ENCODE measurements around the gene ZNF487. TPM values are rescaled to one million over a fixed set of nuclear protein-coding genes. Genes with fewer than 3 reads are reported as not detected.
A peak's percentile ranks its signal among the peaks of the same experiment; 100 is the strongest.

ZNF487 gene
- total and polyA plus RNA-seq, 2 of the 13 experiments (the other 11 are each of a cell fraction or from before 2014, with no cell fraction given) = 7.4 to 8.8 TPM

DNA sequence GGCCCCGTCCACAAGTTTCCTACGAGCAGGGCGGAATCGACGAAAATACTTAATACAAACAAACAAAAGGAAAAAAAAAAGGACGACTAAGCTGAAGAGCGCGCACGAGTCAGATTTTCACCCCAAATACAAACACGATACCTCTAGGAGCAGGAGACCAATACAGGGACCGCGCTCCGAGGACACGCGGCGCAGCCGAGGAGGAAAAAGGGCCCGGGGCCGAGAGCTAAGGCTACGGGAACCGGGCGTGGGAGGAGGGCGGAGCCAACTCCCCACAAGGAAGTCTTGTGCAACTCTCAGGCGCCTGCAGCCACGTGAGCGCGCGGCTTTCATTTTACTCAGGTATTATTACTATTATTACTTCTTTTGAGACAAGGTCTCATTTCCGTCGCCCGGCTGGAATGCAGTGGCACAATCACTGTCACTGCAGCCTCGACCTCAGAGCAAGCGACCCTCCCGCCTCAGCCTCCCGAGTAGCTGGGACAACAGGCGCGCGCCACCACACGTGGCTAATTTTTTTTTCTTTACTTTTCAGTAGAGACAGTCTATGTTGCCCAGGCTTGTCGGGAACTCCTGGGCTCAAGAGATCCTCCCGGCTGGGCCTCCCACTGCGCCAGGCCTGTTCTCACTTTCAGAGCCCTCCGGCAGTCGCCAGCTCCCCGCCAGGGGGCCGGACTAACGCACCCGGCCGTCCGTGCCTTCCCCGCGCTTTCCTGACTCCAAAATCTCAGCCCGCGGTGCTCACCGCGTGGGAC is 29.2 kb upstream of the ZNF487 start (continued):
- TF ChIP-seq ATRX (CRISPR knock-in tag; IDR thresholded peaks at IDR 0.05; ENCODE audit: borderline replicate concordance) (no peak), MAF1 (CRISPR knock-in tag; IDR thresholded peaks at IDR 0.05; ENCODE audit: borderline replicate concordance) (no peak), ZNF816 (CRISPR knock-in tag; IDR thresholded peaks at IDR 0.05; ENCODE audit: borderline replicate concordance) (no peak; the same call in 1 of the 2 replicates), HIVEP1 (CRISPR knock-in tag; IDR thresholded peaks at IDR 0.05) (no peak), ZNF510 (CRISPR knock-in tag; IDR thresholded peaks at IDR 0.05; ENCODE audit: low read depth) (no peak), ZNF713 (CRISPR knock-in tag; IDR thresholded peaks at IDR 0.05) (no peak), GABPB1 (CRISPR knock-in tag; IDR thresholded peaks at IDR 0.05) (peak; percentile 65), SOX6 (IDR thresholded peaks at IDR 0.05) (no peak), SOX6 (CRISPR knock-in tag; IDR thresholded peaks at IDR 0.05) (peak; percentile 58), ATAD3A (CRISPR knock-in tag; IDR thresholded peaks at IDR 0.05) (no peak), SETDB1 (CRISPR knock-in tag; IDR thresholded peaks at IDR 0.05; ENCODE audit: borderline replicate concordance) (no peak), FOXA3 (CRISPR knock-in tag; IDR thresholded peaks at IDR 0.05) (no peak; the same call in 1 of the 2 replicates)
- TF ChIP-seq, protein P1, sequence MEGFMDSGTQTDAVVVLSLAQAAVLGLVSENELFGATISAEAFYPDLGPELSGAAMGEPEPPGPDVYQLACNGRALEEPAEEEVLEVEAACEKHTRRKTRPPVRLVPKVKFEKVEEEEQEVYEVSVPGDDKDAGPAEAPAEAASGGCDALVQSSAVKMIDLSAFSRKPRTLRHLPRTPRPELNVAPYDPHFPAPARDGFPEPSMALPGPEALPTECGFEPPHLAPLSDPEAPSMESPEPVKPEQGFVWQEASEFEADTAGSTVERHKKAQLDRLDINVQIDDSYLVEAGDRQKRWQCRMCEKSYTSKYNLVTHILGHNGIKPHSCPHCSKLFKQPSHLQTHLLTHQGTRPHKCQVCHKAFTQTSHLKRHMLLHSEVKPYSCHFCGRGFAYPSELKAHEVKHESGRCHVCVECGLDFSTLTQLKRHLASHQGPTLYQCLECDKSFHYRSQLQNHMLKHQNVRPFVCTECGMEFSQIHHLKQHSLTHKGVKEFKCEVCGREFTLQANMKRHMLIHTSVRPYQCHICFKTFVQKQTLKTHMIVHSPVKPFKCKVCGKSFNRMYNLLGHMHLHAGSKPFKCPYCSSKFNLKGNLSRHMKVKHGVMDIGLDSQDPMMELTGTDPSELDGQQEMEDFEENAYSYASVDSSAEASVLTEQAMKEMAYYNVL (CRISPR knock-in tag; IDR thresholded peaks at IDR 0.05; ENCODE audit: borderline replicate concordance) = no peak
- TF ChIP-seq, protein P2, sequence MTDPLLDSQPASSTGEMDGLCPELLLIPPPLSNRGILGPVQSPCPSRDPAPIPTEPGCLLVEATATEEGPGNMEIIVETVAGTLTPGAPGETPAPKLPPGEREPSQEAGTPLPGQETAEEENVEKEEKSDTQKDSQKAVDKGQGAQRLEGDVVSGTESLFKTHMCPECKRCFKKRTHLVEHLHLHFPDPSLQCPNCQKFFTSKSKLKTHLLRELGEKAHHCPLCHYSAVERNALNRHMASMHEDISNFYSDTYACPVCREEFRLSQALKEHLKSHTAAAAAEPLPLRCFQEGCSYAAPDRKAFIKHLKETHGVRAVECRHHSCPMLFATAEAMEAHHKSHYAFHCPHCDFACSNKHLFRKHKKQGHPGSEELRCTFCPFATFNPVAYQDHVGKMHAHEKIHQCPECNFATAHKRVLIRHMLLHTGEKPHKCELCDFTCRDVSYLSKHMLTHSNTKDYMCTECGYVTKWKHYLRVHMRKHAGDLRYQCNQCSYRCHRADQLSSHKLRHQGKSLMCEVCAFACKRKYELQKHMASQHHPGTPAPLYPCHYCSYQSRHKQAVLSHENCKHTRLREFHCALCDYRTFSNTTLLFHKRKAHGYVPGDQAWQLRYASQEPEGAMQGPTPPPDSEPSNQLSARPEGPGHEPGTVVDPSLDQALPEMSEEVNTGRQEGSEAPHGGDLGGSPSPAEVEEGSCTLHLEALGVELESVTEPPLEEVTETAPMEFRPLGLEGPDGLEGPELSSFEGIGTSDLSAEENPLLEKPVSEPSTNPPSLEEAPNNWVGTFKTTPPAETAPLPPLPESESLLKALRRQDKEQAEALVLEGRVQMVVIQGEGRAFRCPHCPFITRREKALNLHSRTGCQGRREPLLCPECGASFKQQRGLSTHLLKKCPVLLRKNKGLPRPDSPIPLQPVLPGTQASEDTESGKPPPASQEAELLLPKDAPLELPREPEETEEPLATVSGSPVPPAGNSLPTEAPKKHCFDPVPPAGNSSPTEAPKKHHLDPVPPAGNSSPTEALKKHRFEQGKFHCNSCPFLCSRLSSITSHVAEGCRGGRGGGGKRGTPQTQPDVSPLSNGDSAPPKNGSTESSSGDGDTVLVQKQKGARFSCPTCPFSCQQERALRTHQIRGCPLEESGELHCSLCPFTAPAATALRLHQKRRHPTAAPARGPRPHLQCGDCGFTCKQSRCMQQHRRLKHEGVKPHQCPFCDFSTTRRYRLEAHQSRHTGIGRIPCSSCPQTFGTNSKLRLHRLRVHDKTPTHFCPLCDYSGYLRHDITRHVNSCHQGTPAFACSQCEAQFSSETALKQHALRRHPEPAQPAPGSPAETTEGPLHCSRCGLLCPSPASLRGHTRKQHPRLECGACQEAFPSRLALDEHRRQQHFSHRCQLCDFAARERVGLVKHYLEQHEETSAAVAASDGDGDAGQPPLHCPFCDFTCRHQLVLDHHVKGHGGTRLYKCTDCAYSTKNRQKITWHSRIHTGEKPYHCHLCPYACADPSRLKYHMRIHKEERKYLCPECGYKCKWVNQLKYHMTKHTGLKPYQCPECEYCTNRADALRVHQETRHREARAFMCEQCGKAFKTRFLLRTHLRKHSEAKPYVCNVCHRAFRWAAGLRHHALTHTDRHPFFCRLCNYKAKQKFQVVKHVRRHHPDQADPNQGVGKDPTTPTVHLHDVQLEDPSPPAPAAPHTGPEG (CRISPR knock-in tag; IDR thresholded peaks at IDR 0.05) = no peak
- TF ChIP-seq, protein P3, sequence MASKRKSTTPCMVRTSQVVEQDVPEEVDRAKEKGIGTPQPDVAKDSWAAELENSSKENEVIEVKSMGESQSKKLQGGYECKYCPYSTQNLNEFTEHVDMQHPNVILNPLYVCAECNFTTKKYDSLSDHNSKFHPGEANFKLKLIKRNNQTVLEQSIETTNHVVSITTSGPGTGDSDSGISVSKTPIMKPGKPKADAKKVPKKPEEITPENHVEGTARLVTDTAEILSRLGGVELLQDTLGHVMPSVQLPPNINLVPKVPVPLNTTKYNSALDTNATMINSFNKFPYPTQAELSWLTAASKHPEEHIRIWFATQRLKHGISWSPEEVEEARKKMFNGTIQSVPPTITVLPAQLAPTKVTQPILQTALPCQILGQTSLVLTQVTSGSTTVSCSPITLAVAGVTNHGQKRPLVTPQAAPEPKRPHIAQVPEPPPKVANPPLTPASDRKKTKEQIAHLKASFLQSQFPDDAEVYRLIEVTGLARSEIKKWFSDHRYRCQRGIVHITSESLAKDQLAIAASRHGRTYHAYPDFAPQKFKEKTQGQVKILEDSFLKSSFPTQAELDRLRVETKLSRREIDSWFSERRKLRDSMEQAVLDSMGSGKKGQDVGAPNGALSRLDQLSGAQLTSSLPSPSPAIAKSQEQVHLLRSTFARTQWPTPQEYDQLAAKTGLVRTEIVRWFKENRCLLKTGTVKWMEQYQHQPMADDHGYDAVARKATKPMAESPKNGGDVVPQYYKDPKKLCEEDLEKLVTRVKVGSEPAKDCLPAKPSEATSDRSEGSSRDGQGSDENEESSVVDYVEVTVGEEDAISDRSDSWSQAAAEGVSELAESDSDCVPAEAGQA (IDR thresholded peaks at IDR 0.05; ENCODE audit: low read depth) = no peak
- TF ChIP-seq, protein P3 (CRISPR knock-in tag; IDR thresholded peaks at IDR 0.05; ENCODE audit: borderline replicate concordance) = no peak

All from HepG2 (cell line).